DOHH2 (cell line): Measurements from ENCODE around the gene PLCB4.

Experiments
- H3F3A ChIP-seq: fragments of 200-600 bp; sonication (generic), shearing (Covaris generic); 2 replicates; pipeline ENCODE4 v1.6.0; 2016; ENCODE audit warnings: antibody characterized with exemption, mild to moderate bottlenecking; ENCODE audit not compliant: control insufficient read depth, insufficient read depth
- H3K27ac ChIP-seq: fragments of 200-600 bp; sonication (generic); 2 replicates; pipeline ENCODE4 v1.5.1; 2014; ENCODE audit warnings: low read depth, mild to moderate bottlenecking, low read length, moderate library complexity
- H3K27me3 ChIP-seq: fragments of 200-600 bp; sonication (generic); 2 replicates; pipeline ENCODE4 v1.6.1; 2014; ENCODE audit warnings: mild to moderate bottlenecking, low read length, mixed read lengths; ENCODE audit not compliant: control insufficient read depth
- H3K36me3 ChIP-seq: fragments of 200-600 bp; sonication (generic); 2 replicates; pipeline ENCODE4 v1.6.1; 2014; ENCODE audit warnings: mild to moderate bottlenecking, low read length, moderate library complexity, mixed read lengths; ENCODE audit not compliant: control insufficient read depth
- H3K4me1 ChIP-seq: fragments of 200-600 bp; sonication (generic); 2 replicates; pipeline ENCODE4 v1.6.1; 2014; ENCODE audit warnings: mild to moderate bottlenecking, low read length, mixed read lengths; ENCODE audit not compliant: control insufficient read depth
- H3K4me2 ChIP-seq: fragments of 200-600 bp; sonication (generic); 2 replicates; pipeline ENCODE4 v1.6.0; 2014; ENCODE audit warnings: mild to moderate bottlenecking, low read length, moderate library complexity
- H3K4me3 ChIP-seq: fragments of 200-600 bp; sonication (generic); 2 replicates; pipeline ENCODE4 v1.5.1; 2014; ENCODE audit warnings: mild to moderate bottlenecking, low read length, mixed read lengths
- H3K79me2 ChIP-seq: fragments of 200-600 bp; sonication (generic); 2 replicates; pipeline ENCODE4 v1.6.1; 2014; ENCODE audit warnings: mild to moderate bottlenecking, low read length, mixed read lengths; ENCODE audit not compliant: control insufficient read depth
- H3K9me2 ChIP-seq: fragments of 200-600 bp; sonication (generic); replicated peaks from 2 replicates; pipeline ENCODE4 v1.6.1; 2014; ENCODE audit warnings: mild to moderate bottlenecking, low read length, mixed read lengths; ENCODE audit not compliant: control insufficient read depth
- H3K9me3 ChIP-seq: fragments of 200-600 bp; sonication (generic); 2 replicates; pipeline ENCODE4 v1.6.1; 2014; ENCODE audit warnings: antibody characterized with exemption, low read length, mixed read lengths; ENCODE audit not compliant: control insufficient read depth, insufficient read depth
- H4K20me1 ChIP-seq: fragments of 200-600 bp; sonication (generic); 2 replicates; pipeline ENCODE4 v1.6.0; 2014; ENCODE audit warnings: low read depth, mild to moderate bottlenecking, antibody characterized with exemption, low read length, moderate library complexity; ENCODE audit not compliant: control insufficient read depth, insufficient read depth
- EZH2phosphoT487 ChIP-seq: fragments of 200-600 bp; sonication (generic); IDR thresholded peaks from 2 replicates; pipeline ENCODE4 v1.6.1; 2017; ENCODE audit warnings: borderline replicate concordance, mild to moderate bottlenecking, antibody characterized with exemption, low read length, moderate library complexity, mixed read lengths
- TF ChIP-seq, protein P1 (sequence below): fragments of 200-600 bp; sonication (generic); IDR thresholded peaks from one replicate; pipeline ENCODE4 v1.5.1; 2014; ENCODE audit warnings: antibody characterized with exemption, mild to moderate bottlenecking, low read depth, low read length; ENCODE audit not compliant: poor library complexity, severe bottlenecking

PLCB4 gene

DNA sequence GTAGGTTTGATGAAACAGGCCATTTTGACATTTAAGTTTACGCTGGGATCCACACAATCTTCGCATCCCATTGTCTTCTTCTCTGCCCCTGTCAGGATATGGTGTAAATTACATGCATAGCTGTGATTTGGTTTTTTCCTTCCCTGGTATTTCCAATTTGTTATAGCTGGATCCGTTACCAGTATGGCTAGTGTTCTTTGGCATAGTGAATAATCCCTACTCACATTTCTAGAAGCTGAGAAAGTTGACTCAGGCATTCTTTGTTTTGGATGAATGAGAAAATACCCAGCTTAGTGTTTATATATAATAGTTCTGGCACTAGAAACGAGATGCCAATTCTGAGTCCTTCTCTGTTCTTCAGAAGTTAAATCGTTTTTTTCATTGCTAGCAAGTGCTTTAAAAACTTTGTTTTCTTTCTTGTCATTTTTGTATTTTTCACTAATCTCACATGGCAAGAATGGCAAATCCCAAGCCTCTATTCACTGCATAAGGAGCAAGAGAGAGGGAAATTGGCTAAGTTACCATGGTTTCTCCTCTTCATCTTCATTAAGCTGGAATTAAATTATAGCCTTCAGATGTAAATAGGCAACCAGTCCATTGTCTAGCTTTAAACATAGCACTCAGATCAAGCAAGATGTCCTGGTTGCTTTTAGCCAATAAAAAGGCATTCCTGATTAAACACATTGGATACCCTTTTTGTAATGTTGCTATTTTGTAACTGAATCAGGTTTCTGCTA lies 353.6 kb downstream of the PLCB4 start:
- no peaks in the 10 kb centered on the region for H4K20me1 ChIP-seq
- H3K36me3 ChIP-seq, result no peaks in the 10 kb centered on the region
- no peak overlapping the region for H3K4me2 ChIP-seq
- no peaks in the 10 kb centered on the region for H3F3A ChIP-seq
- H3K27ac ChIP-seq, result no peak overlapping the region
- H3K27me3 ChIP-seq, result no peaks in the 10 kb centered on the region
- H3K79me2 ChIP-seq, result no peaks in the 10 kb centered on the region
- no peak for TF ChIP-seq EZH2phosphoT487
- TF ChIP-seq, protein P1, sequence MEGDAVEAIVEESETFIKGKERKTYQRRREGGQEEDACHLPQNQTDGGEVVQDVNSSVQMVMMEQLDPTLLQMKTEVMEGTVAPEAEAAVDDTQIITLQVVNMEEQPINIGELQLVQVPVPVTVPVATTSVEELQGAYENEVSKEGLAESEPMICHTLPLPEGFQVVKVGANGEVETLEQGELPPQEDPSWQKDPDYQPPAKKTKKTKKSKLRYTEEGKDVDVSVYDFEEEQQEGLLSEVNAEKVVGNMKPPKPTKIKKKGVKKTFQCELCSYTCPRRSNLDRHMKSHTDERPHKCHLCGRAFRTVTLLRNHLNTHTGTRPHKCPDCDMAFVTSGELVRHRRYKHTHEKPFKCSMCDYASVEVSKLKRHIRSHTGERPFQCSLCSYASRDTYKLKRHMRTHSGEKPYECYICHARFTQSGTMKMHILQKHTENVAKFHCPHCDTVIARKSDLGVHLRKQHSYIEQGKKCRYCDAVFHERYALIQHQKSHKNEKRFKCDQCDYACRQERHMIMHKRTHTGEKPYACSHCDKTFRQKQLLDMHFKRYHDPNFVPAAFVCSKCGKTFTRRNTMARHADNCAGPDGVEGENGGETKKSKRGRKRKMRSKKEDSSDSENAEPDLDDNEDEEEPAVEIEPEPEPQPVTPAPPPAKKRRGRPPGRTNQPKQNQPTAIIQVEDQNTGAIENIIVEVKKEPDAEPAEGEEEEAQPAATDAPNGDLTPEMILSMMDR, result no peak
- no peak overlapping the region for H3K4me3 ChIP-seq
- no peaks in the 10 kb centered on the region for H3K9me2 ChIP-seq
- no peaks in the 10 kb centered on the region for H3K9me3 ChIP-seq
- H3K4me1 ChIP-seq, result no peaks in the 10 kb centered on the region

- Histone ChIP-seq H3K9me3 (no peaks in the 10 kb centered on the region), H3K4me3 (no peak overlapping the region), H3K9me2 (no peaks in the 10 kb centered on the region), H4K20me1 (no peaks in the 10 kb centered on the region), H3K27ac (no peak overlapping the region), H3K27me3 (no peaks in the 10 kb centered on the region), H3K36me3 (no peaks in the 10 kb centered on the region), H3K4me2 (no peak overlapping the region), H3K79me2 (no peaks in the 10 kb centered on the region), H3F3A (no peaks in the 10 kb centered on the region), H3K4me1 (no peaks in the 10 kb centered on the region)
- TF ChIP-seq, protein P1, result no peak
- no peak for TF ChIP-seq EZH2phosphoT487
Observed at GRCh38 chr20:9424551-9424950, 355.7 kb downstream of the PLCB4 start.

DNA sequence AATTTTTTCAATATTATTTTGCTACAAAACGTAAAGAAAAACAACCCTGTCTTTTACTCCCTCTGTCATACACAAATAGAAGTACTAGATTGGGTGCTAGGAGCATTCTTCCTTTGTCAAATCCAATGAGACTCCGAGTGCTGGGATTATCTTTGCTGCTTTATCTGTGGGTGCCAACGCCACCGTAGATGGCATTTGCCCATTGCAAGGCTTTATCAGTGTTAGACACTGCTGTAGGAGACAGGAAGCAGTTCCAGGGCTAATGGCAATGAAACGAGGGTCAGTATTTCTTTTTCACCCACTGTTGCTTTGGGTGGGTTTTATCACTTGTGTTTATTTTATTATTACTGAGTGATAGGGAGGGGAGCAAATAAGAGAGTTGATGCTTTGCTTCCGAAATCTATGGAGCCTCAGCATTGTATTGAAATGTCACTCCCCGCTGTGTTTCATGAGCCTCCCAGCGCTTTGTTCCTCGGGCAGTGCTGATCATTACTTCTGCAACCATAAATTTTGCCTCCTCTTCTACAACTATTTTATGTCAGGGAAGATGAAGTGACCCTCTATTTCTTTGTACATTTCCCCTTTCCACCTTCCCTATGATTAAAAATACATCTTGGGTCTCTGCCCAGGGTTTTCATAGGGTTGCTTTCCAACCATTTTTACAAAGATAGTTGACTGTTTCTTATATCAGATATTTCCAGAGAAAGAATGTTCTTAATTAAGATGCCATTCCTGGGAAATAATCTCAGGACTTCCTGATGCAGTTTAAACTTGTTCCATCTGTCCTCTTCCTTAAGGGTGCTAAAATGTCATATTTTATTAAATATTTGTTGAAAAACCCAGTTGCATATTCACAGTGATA lies 358.8 kb downstream of the PLCB4 start:
- H3K36me3 ChIP-seq, result no peaks in the 10 kb centered on the region

More for the DNA sequence above, 358.8 kb downstream of the PLCB4 start:
- no peaks in the 10 kb centered on the region for H3K9me2 ChIP-seq
- H3F3A ChIP-seq, result no peaks in the 10 kb centered on the region
- H3K4me1 ChIP-seq, result no peaks in the 10 kb centered on the region
- no peak for TF ChIP-seq EZH2phosphoT487
- TF ChIP-seq, protein P1, result no peak
- no peaks in the 10 kb centered on the region for H3K9me3 ChIP-seq
- H3K27ac ChIP-seq, result no peak overlapping the region
- no peaks in the 10 kb centered on the region for H4K20me1 ChIP-seq
- H3K4me3 ChIP-seq, result no peak overlapping the region
- H3K27me3 ChIP-seq, result no peaks in the 10 kb centered on the region
- no peak overlapping the region for H3K4me2 ChIP-seq
- H3K79me2 ChIP-seq, result no peaks in the 10 kb centered on the region
